ENCODE results near the gene CAPNS2.

The CAPNS2 gene

GRCh38 chr16:55566432-55567175 lies at the start of gene CAPNS2:
CAPNS2 (plus strand) TSS chr16:55566684; CDS start chr16:55566757, 73 bp downstream.
- WGBS (ENCODE audit: insufficient coverage, insufficient read length), result no CpG with 5 or more reads among the region's 9 CpGs

DNA sequence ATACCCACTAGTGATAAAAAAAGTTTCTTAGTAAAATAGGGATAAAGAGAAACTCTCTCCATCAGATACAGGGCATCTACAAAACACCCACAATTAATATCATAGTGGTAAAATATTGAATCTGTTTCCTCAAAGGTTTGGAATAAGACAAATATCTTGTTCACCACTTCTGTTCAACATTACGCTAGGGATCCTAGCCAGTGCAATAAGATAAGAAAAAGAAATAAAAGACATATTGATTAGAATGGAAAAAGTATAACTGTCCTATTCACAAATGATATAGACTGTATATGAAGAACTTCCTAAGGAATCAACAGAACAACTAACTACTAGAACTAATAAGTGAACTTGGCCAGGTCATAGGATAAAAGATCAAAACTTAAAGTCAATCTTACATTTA lies 44.7 kb upstream of the CAPNS2 start:
- no peak for DNase-seq (ENCODE audit: low read depth, low spot score)
- Histone ChIP-seq H3K36me3 (ENCODE audit: control insufficient read depth, insufficient read depth, low read length) (no peaks in the 10 kb centered on the region), H3K4me1 (ENCODE audit: control insufficient read depth, insufficient read depth, low read length) (no peaks in the 10 kb centered on the region), H3K4me3 (ENCODE audit: low read length) (no peak overlapping the region), H3K9me3 (ENCODE audit: control insufficient read depth, insufficient read depth, low read length) (no peaks in the 10 kb centered on the region), H3K27ac (ENCODE audit: low read length) (no peak overlapping the region), H3K27me3 (ENCODE audit: control insufficient read depth, insufficient read depth, low read length) (no peaks in the 10 kb centered on the region)
- no CpG with 5 or more reads among the region's 1 CpG for WGBS (ENCODE audit: insufficient coverage, insufficient read length)

More at GRCh38 chr16:55566432-55567175, at the start of gene CAPNS2:
- Histone ChIP-seq H3K27me3 (ENCODE audit: control insufficient read depth, insufficient read depth, low read length) (no peaks in the 10 kb centered on the region), H3K9me3 (ENCODE audit: control insufficient read depth, insufficient read depth, low read length) (no peaks in the 10 kb centered on the region), H3K36me3 (ENCODE audit: control insufficient read depth, insufficient read depth, low read length) (no peaks in the 10 kb centered on the region), H3K4me1 (ENCODE audit: control insufficient read depth, insufficient read depth, low read length) (no peaks in the 10 kb centered on the region), H3K4me3 (ENCODE audit: low read length) (no peak within 1 kb of the TSS), H3K27ac (ENCODE audit: low read length) (no peak within 1 kb of the TSS)
- no peak for DNase-seq (ENCODE audit: low read depth, low spot score)

DNA sequence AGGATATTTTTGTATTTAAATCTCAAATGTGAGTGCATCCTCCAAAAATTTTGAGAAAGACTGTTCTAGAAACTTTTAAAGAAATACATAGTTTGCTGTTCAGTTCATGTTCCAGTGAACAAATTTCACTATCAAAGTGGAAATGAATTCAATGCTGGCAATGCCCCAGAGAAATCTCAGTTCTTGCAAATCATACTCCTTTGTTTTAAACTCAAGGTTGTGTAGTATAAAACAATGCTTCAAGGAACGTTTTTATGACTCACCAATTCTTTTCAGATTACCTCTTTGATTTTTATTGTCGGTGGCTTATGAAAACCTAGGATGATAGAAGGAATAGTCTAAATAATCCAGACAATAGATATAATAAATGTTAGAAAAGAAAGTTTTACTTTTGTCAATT lies 40.0 kb upstream of the CAPNS2 start:
- Histone ChIP-seq H3K27me3 (ENCODE audit: control insufficient read depth, insufficient read depth, low read length) (no peaks in the 10 kb centered on the region), H3K4me1 (ENCODE audit: control insufficient read depth, insufficient read depth, low read length) (no peaks in the 10 kb centered on the region), H3K4me3 (ENCODE audit: low read length) (no peak overlapping the region), H3K9me3 (ENCODE audit: control insufficient read depth, insufficient read depth, low read length) (no peaks in the 10 kb centered on the region), H3K36me3 (ENCODE audit: control insufficient read depth, insufficient read depth, low read length) (no peaks in the 10 kb centered on the region), H3K27ac (ENCODE audit: low read length) (no peak overlapping the region)
- no peak for DNase-seq (ENCODE audit: low read depth, low spot score)
- WGBS (ENCODE audit: insufficient coverage, insufficient read length), result no CpG with 5 or more reads among the region's 2 CpGs

DNA sequence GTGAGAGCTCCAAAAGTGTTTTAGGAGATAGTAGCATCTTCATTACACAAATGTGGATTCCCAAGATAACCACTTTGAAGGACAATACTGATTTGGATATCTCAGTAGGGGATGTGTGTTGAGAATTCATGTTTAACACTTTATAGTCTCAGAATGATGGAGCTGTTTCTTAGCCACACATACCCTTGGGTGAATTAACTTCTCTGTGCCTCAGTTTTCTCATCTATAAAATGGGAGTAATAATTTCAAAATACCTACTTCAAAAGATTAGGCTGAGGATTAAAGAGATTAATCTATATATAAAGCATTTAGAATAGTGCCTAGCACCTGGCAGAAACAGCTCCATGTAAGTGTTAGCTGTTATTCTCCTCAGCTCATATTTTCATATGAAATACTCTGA lies 38.6 kb upstream of the CAPNS2 start:
- Histone ChIP-seq H3K4me3 (ENCODE audit: low read length) (no peak overlapping the region), H3K36me3 (ENCODE audit: control insufficient read depth, insufficient read depth, low read length) (no peaks in the 10 kb centered on the region), H3K9me3 (ENCODE audit: control insufficient read depth, insufficient read depth, low read length) (no peaks in the 10 kb centered on the region), H3K27ac (ENCODE audit: low read length) (no peak overlapping the region), H3K27me3 (ENCODE audit: control insufficient read depth, insufficient read depth, low read length) (no peaks in the 10 kb centered on the region), H3K4me1 (ENCODE audit: control insufficient read depth, insufficient read depth, low read length) (no peaks in the 10 kb centered on the region)
- no peak for DNase-seq (ENCODE audit: low read depth, low spot score)

- H3K36me3 ChIP-seq (ENCODE audit: control insufficient read depth, insufficient read depth, low read length), result no peaks in the 10 kb centered on the region
- WGBS (ENCODE audit: insufficient coverage, insufficient read length), result 100% methylated on average over 1 of the region's 2 CpGs
- H3K4me3 ChIP-seq (ENCODE audit: low read length), result no peak overlapping the region
- DNase-seq (ENCODE audit: low read depth, low spot score), result no peak
- H3K27ac ChIP-seq (ENCODE audit: low read length), result no peak overlapping the region
- H3K9me3 ChIP-seq (ENCODE audit: control insufficient read depth, insufficient read depth, low read length), result no peaks in the 10 kb centered on the region
- H3K4me1 ChIP-seq (ENCODE audit: control insufficient read depth, insufficient read depth, low read length), result no peaks in the 10 kb centered on the region
- H3K27me3 ChIP-seq (ENCODE audit: control insufficient read depth, insufficient read depth, low read length), result no peaks in the 10 kb centered on the region
Observed at GRCh38 chr16:55529018-55529417, 37.5 kb upstream of the CAPNS2 start.

DNA sequence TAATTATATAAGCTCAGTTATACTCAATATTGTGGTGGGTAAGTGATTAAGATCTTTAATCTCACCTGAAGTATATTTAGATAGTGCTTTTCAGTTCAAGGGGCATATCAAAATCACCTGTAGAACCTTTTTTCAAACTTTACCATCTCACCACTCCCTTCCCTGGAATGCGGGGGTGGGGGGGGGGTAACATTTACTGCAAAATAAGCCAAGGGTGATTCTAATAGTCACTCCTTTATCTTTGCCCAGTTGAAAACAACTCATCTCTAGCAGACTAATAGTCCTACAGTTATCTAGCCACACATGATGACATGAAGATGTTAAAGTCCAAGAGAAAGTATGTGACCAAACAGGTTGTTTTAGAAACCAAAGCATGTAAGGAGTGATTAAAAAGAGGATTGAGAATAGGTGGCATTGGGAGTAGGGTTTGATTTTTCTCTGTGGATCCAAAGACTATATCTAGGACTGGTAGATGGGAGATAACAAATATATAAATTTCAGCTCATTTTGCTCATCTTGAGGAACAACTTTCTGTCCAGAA lies 36.1 kb upstream of the CAPNS2 start:
- no CpG with 5 or more reads among the region's 1 CpG for WGBS (ENCODE audit: insufficient coverage, insufficient read length)
- H3K27me3 ChIP-seq (ENCODE audit: control insufficient read depth, insufficient read depth, low read length), result no peaks in the 10 kb centered on the region
- no peak overlapping the region for H3K27ac ChIP-seq (ENCODE audit: low read length)
- H3K9me3 ChIP-seq (ENCODE audit: control insufficient read depth, insufficient read depth, low read length), result no peaks in the 10 kb centered on the region
- DNase-seq (ENCODE audit: low read depth, low spot score), result no peak
- H3K4me3 ChIP-seq (ENCODE audit: low read length), result no peak overlapping the region
- H3K4me1 ChIP-seq (ENCODE audit: control insufficient read depth, insufficient read depth, low read length), result no peaks in the 10 kb centered on the region
- H3K36me3 ChIP-seq (ENCODE audit: control insufficient read depth, insufficient read depth, low read length), result no peaks in the 10 kb centered on the region

- no peaks in the 10 kb centered on the region for H3K4me1 ChIP-seq (ENCODE audit: control insufficient read depth, insufficient read depth, low read length)
- no peaks in the 10 kb centered on the region for H3K9me3 ChIP-seq (ENCODE audit: control insufficient read depth, insufficient read depth, low read length)
- H3K4me3 ChIP-seq (ENCODE audit: low read length), result no peak overlapping the region
- no peaks in the 10 kb centered on the region for H3K36me3 ChIP-seq (ENCODE audit: control insufficient read depth, insufficient read depth, low read length)
- no peaks in the 10 kb centered on the region for H3K27me3 ChIP-seq (ENCODE audit: control insufficient read depth, insufficient read depth, low read length)
- H3K27ac ChIP-seq (ENCODE audit: low read length), result no peak overlapping the region
- no CpG with 5 or more reads among the region's 1 CpG for WGBS (ENCODE audit: insufficient coverage, insufficient read length)
- no peak for DNase-seq (ENCODE audit: low read depth, low spot score)
Observed at GRCh38 chr16:55532227-55532626, 34.3 kb upstream of the CAPNS2 start.

DNA sequence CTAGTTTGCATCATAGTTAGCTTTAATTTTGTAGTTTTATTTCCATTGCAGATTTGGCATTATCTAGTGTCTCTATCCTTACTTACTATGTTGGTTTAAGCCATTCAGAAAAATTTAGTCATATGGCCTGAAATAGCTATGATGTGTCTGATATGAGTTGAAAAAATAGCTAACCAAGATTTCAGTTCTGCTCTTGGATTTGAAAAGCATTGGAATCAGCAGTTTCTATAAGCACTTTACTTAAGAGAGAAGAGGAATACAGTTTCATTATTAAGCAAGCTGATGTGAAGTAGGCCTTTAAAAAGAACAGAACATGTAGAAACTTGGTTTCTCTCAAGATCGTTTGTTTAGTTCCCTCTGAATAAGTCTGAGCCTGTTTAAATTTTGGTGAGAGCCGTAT lies 31.7 kb upstream of the CAPNS2 start:
- H3K4me3 ChIP-seq (ENCODE audit: low read length), result no peak overlapping the region
- H3K9me3 ChIP-seq (ENCODE audit: control insufficient read depth, insufficient read depth, low read length), result no peaks in the 10 kb centered on the region
- no peaks in the 10 kb centered on the region for H3K4me1 ChIP-seq (ENCODE audit: control insufficient read depth, insufficient read depth, low read length)
- WGBS (ENCODE audit: insufficient coverage, insufficient read length), result no CpG with 5 or more reads among the region's 2 CpGs
- no peak for DNase-seq (ENCODE audit: low read depth, low spot score)
- H3K36me3 ChIP-seq (ENCODE audit: control insufficient read depth, insufficient read depth, low read length), result no peaks in the 10 kb centered on the region
- no peak overlapping the region for H3K27ac ChIP-seq (ENCODE audit: low read length)
- H3K27me3 ChIP-seq (ENCODE audit: control insufficient read depth, insufficient read depth, low read length), result no peaks in the 10 kb centered on the region

DNA sequence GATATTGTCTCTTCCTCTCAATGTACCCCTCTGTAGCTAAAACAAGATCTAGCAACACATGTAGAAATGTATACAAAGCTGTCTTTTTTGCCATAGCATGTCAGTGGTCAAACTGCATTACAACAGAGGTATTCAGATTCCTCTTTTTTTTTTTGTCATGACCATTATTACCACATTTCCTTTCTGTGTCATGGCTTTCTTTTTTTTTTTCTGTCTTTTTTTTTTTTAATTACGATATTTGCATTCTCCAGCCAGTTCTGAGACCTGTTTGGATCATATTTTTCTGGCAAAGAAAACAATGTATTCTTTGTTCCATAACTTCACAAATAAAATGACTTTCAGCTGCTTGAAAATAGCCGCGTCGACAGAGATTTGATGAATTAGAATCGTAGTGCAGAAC lies 27.4 kb upstream of the CAPNS2 start:
- H3K4me1 ChIP-seq (ENCODE audit: control insufficient read depth, insufficient read depth, low read length), result no peaks in the 10 kb centered on the region
- no CpG with 5 or more reads among the region's 5 CpGs for WGBS (ENCODE audit: insufficient coverage, insufficient read length)
- no peaks in the 10 kb centered on the region for H3K9me3 ChIP-seq (ENCODE audit: control insufficient read depth, insufficient read depth, low read length)
- H3K27ac ChIP-seq (ENCODE audit: low read length), result no peak overlapping the region
- no peaks in the 10 kb centered on the region for H3K27me3 ChIP-seq (ENCODE audit: control insufficient read depth, insufficient read depth, low read length)
- H3K4me3 ChIP-seq (ENCODE audit: low read length), result no peak overlapping the region
- DNase-seq (ENCODE audit: low read depth, low spot score), result no peak
- no peaks in the 10 kb centered on the region for H3K36me3 ChIP-seq (ENCODE audit: control insufficient read depth, insufficient read depth, low read length)

DNA sequence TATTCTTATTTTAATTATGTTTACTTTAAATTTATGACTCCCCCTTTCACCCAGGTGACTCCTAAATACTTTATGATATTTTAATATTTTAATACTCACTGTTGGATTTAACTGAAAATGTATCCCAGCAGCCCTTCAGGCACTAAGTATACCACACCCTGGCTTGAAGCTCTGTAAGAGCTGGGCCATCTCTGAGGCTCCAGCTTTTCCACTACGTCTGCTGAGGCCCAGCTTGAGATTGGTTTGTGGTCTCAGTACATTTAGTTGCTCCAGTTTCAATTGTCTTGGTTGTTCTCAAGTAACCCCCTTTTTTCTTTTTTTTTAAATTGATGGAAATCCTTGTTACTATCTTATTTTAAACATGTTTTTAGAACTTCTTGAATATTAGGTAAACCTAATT lies 27.0 kb upstream of the CAPNS2 start:
- DNase-seq (ENCODE audit: low read depth, low spot score), result no peak
- Histone ChIP-seq H3K9me3 (ENCODE audit: control insufficient read depth, insufficient read depth, low read length) (no peaks in the 10 kb centered on the region), H3K27me3 (ENCODE audit: control insufficient read depth, insufficient read depth, low read length) (no peaks in the 10 kb centered on the region), H3K4me1 (ENCODE audit: control insufficient read depth, insufficient read depth, low read length) (no peaks in the 10 kb centered on the region), H3K36me3 (ENCODE audit: control insufficient read depth, insufficient read depth, low read length) (no peaks in the 10 kb centered on the region), H3K4me3 (ENCODE audit: low read length) (no peak overlapping the region), H3K27ac (ENCODE audit: low read length) (no peak overlapping the region)
- WGBS (ENCODE audit: insufficient coverage, insufficient read length), result no CpG with 5 or more reads among the region's 1 CpG

GRCh38 chr16:55540221-55540620 lies 26.3 kb upstream of the CAPNS2 start:
- H3K27me3 ChIP-seq (ENCODE audit: control insufficient read depth, insufficient read depth, low read length), result no peaks in the 10 kb centered on the region
- H3K4me1 ChIP-seq (ENCODE audit: control insufficient read depth, insufficient read depth, low read length), result no peaks in the 10 kb centered on the region
- H3K4me3 ChIP-seq (ENCODE audit: low read length), result no peak overlapping the region
- DNase-seq (ENCODE audit: low read depth, low spot score), result no peak
- no peak overlapping the region for H3K27ac ChIP-seq (ENCODE audit: low read length)
- H3K9me3 ChIP-seq (ENCODE audit: control insufficient read depth, insufficient read depth, low read length), result no peaks in the 10 kb centered on the region
- WGBS (ENCODE audit: insufficient coverage, insufficient read length), result no CpG with 5 or more reads among the region's 1 CpG
- no peaks in the 10 kb centered on the region for H3K36me3 ChIP-seq (ENCODE audit: control insufficient read depth, insufficient read depth, low read length)

Data from iPS DF 6.9 (cell line).